ENCODE measurements around the gene OGDHL.
"Not testable (repeated sequence)": the region's sequence is repeated elsewhere in the genome, so short reads cannot be mapped to it uniquely, and the experiment has no call there.

Gene OGDHL

DNA sequence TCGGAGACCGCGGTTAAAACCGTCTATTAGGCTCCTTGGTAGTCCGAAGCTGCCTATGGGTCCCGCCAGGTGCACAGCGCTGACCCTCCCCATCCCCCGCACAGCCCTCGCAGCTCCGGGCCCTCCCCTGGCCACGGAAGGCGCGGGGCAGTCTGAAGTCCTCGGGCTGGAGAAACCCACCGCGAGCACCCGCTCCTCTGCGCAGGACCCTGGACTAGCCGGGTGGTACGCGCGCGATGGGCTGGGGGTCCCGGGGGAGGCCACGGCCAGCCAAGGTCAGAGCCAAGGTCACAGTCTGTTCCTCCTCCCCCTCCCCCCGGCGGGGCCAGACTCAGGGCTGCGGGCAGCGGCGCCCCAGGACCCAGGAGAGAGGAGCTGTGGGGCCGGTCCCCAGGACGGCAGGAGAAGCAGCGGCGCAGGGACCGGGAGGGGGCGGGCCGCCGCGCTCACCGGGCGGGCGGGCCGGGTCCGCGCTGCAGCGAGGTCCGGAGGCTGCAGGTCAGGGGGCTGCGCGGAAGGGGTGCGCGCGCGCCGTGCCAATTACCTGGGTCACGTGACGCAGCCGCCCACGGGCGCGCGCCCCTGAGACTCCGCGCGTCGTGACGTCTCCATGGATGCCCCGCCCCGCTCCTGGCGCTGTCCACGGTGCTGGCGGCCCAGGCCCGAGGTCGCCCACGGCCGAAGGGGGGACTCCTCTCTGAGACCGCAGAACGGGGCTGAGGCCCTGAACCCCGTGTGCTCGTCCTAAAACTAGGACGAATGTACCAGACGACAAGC is at the start of gene OGDHL:
OGDHL (minus strand) TSS at position 535 of the 777 bp plus-strand sequence. CDS start 3,731 bp downstream, outside the sequence.
- DNase-seq: no peak

DNA sequence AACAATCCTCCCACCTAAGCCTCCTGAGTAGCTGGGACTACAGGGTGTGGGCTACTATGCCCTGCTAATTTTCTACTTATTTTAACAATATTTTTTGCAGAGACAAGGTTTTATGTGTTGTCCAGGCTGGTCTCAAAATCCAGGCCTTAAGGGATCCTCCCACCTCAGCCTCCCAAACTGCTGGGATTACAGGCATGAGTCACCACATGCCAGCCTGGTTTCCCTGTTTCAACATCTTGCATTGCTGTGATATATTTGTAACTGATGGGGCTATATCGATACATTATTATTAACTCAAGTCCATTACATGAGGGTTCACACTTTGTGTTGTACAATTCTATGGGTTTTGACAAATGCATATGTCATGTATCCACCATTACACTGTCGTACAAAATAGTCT is 41.9 kb upstream of the OGDHL start:
- no peak for DNase-seq

DNA sequence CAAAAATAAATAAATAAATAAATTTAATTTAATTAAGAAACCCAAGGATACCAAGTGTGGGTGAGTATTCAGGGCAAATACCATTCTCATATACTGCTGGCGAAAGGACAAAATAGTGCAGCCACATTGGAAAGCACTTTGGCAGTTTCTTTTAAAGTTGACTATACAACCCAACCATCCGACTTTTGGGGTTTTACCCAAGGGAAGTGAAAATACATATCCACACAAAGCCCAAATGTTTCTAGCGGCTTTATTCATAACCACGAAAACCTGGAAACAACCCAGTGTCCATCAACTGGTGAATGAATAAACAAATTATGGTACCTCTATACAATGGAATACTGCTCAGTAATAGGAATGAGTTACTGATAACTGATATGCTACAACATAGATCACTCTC is 36.2 kb upstream of the OGDHL start:
- DNase-seq: no peak

DNA sequence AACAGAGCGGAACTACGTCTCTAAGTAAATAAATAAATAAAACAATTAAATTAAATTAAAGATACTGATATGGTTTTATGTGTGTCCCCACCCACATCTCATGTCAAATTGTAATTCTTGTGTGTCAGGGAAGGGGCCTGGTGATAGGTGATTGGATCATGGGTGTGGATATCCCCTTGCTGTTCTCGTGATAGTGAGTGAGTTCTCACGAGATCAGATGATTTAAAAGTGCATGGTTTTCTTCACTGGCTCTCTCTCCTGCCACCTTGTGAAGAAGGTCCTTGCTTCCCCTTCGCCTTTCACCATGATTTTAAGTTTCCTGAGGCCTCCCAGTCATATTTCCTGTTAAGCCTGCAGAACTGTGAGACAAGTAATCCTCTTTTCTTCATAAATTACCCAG is 29.0 kb upstream of the OGDHL start:
- no peak for DNase-seq

DNA sequence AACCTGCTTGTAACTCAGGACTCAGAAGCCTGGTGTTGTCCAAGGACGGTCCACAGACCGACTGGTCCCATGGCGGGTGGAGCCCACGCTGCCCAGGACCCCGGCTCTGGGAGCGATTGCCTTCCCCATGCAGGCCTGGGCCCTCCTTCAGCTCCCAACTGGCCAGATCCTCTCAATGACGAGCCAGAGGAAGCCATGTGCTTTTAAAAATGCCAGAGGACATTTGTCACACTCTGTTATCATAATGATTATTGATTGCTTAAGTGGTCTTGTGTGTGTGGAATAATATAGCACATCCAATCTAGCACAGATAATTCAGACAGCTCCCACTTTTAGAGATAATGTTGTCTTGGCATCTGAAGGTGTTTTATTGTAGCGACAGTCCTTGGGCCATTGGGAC is 22.6 kb upstream of the OGDHL start:
- DNase-seq: no peak

DNA sequence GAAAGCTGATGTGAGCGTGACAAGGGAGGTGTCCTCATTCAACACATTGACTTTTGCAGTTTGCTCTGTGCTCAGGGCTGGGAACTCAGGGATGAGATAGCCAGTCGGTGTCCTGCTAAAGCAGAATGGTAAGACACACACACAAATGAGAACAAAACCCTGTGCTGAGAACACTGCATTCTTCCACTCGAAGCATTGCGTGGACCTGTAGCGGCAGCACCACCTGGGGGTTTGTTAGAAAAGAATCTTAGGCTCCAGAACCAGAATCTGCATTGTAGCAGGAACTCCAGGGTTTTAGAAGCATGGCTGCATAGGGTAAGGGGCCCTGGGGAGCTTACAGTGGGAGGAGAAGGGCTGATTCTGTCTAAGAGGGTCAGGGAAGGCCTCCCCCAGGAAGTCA is 21.5 kb upstream of the OGDHL start:
- no peak for DNase-seq

DNA sequence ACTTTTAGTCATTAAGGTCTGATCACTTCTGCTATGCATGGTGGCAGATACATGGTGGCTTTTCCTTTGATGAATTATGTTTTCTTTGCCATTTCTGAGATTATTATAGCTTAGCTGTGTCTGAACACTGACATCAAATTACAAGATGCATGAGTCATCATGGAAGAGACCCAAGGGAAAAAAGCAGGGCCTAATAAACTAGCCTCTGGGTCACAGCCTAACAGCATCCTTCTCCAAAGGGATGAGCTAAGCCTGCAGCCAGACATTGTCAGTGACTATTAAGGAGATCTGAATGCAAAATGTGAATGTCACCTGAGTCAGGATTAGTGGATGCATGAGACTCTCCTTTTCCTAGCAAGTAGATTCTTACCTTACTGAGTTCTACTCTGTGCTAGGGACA is 19.1 kb upstream of the OGDHL start:
- DNase-seq: no peak

DNA sequence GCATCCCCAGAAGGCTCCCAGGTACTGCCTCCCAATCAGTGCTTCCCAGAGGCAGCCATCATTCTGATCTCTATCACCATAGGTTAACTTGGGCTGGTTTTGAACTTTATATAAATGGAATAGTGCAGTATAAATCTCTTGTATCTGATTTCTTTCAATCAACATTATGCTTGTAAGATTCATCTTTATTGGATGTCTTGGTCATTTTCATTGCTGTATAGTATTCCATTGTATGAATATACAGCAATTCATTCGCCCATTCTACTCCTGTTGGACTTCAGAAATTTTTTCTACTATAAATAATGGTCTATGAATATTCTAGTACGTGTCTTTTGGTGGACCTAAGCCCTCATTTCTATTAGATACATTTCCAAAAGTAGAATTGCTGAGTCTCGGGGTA is 16.1 kb upstream of the OGDHL start:
- no peak for DNase-seq

DNA sequence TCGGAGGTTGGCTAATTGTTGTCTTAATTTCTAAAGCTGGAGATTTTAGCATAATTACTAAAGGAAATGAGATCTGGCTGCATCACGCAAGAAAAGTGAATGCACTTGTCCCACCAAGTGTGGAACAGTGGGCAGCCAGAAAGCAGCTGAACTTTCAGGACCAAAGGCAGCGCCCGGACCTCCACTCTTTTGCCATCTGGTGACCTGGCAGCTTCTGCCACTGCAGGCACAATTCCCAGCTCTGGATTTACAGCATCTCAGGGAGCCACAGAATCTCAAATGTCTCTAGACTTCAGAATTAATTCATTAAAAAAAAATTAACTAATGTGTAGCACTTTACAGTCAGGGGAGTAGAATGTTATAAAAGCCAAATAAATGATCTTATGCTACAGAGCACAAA is 14.7 kb upstream of the OGDHL start:
- no peak for DNase-seq

DNA sequence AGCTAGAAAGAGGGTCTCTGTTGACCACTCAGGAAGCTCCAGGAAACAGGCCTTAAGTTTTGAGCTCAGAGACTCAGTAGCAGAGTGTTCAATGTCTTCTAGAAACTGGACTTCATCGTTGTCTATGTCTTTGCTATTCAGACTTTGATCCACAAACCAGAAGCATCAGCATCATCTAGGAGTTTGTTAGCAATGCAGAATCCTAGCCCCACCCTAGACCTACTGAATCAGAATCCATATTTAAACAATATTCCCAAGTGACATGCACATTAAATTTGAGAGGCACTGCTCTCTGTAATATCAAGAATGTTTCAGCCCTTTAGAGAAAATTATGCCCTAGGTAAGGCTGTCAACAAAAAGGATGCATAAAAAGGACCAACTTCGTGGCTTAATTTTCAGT is 12.9 kb upstream of the OGDHL start:
- no peak for DNase-seq

DNA sequence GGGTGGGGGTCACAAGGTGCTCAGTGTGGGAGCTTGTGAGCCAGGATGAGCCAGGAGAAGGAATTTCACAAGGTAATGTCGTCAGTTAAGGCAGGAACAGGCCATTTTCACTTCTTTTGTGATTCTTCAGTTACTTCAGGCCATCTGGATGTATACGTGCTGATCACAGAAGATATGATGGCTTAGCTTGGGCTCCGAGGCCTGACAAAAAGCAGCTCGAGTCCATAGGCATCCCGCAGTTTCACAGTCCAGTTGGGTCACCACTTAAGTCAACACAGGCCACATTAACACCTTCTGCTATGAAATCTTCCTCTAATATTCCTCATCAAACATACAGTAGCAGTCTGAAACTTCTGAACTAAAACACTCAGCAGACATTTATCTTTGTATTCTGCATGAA is 10.8 kb upstream of the OGDHL start:
- not testable (repeated sequence) for DNase-seq

DNA sequence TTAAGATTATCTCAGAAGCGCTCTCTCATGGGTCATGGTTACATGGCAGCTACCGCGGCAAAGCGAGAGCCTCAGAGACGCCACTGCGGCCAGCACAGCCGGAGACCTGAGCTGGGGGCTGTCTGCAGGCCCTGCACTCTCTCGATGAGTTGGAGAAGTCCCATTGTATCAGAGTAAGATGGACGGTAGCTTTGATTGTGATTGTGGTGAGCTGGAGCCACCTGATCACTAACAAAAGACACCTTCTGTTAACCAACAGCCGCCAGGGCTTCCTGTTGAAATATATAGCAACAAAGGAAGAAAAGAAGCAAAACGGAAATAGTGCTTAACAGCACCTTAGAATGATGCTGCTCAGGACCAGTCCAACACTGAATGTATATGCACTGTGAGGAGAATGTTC is 8.9 kb upstream of the OGDHL start:
- DNase-seq: not testable (repeated sequence)

DNA sequence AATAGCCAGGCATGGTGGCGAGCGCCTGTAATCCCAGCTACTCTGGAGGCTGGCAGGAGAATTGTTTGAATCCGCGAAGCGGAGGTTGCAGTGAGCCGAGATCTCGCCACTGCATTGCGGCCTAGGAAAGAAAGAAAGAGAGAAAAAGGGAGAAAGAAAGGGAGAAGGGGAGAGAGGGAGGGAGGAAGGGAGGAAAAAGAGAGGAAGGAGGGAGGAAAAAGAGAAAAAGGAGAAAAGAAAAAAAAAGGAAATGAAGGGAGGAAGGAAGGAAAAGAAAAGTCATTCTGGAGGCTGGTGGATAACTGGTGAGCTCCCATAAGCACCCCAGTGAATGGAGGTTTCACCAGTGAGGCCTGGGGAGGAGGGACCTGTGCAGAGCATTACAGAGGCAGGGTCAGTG is 7.6 kb upstream of the OGDHL start:
- no peak for DNase-seq

DNA sequence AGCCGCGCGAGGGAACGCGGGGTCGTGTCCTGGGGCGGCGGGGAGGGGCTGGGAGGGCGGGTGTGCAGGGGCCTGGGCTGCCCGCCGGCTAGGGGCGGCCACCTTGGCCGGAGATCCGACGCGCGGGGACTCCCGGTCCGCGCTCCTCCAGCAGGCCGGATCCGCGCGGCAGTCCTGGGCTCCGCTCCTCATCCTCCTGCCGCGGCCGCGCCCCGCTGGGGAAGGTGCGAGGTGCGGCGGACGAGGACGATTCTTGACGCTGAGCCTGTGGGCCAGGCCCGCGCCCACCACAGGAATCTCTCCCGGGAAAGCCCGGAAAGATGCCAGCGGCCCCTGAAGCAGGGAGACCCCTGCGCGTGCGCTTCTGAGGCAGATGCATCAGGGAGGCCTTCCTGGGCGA is 6.6 kb upstream of the OGDHL start:
- DNase-seq: no peak

DNA sequence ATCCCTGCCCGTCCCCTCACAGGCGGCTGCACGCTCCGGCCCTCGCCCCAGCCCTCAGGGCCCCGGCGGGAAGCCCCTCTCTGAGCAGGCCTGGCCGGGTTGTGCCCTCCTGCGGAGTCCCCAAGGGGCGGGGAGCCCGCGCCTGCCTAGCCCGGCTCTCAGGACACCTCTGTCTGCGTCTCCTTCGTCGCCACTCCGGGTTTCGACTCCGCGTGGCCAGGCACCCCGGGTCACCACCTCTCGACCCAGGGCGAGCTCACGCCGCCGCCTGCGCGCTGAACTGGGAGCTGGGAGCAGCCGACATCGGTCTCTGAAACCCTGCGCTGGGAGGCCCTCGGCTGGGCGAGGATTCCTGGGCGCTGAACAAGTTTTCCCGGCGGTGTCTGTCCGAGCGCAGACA is 6.2 kb upstream of the OGDHL start:
- DNase-seq: no peak

DNA sequence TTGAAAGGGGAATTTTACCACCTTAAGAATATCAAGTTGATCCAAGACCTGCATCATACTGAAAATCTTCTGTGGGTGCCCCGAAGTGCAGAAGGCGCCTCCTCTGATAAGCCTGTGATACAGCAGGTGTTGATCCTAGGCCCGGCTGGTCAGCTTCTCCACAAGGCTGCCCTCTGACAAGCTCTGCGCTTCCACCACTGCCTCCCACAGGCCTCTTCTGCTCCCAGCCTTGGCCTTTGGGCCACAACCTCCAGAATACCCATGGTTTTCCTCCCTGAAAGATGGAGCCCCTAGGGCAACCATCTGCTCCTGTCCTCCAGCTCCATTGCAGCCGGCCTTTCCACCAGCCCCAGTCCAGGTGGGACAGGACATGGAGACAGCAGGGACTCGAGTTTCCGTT is 5.6 kb upstream of the OGDHL start:
- DNase-seq: no peak

DNA sequence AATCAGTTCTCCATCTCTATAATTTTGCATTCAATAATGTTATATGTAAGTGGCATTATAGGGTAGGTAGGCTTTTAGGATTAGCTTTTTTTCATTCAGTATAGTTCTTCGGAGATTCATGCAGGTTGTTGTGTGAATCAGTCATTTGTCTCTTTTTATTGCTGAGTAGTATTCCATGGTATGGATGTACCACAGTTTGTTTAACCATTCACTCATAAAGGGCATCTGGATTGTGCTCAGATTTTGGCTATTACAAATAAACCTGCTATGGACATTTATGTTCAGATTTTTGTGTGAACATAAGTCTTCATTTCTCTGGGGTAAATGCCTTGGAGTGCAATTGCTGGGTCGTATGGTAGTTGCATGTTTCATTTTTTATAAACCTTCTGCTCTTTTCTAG is 4.4 kb upstream of the OGDHL start:
- no peak for DNase-seq

DNA sequence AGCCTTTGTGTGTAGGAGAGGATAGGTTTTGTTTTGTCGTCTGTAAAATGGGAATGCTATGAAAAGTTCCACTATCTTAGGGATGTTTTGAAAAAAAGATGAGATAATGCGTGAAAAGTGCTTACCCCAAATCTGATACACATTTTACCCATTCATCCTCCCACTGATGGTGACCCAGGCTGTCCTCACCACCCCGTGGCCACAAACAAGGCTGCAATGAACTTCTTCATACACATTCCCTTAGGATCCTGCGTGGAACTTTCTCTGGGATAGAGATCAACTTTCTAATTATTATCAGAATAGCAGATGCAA is 399 bp upstream of the OGDHL start:
- DNase-seq: no peak

DNA sequence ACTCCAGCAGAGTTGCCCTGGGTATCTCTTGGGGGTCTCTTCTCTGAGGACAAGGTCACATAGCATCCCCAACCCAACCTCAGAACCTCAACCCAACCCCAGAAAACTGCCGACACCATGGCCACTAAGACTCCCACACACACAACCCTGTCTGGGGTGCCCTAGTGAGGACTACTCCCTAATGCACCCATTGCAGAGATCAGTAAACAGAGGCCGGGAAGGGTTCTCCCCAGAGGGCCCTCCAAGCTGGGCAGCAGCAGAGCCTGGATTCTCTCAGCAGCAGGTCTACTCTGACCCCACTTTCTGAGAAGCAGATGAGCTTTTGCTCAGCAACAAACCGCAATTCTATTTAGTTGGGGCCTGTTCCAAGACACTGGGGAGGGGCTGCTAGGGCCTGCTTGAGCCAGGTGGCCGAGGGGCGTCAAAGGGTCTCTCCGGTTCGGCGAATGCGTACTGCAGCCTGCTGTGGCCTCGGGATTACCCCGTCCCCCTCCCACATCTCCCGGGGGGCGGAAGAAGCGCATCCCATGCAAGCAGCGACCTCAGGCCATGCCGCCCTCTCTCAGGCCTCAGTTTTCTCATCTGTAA is 828 bp downstream of the OGDHL start:
- DNase-seq: no peak

DNA sequence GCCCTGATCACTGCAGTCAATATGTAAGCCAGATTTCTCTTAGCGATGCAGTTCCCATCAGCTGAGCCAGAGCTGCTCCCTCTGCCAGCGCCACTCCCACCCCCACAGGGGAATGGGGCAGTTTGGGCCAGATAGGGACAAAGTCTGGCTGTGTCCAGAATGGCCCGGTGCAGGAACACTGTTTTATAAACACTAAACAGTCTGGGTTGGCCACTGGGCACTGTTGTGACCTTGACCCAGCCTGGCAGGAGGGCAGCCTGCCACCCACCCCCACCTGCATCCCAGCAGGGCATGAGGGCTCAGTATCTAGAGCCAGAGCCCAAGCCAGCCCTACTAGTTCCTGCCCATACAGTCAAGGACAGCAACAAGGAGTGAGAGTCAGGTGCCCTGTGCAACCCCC is 1.3 kb downstream of the OGDHL start:
- DNase-seq: no peak

DNA sequence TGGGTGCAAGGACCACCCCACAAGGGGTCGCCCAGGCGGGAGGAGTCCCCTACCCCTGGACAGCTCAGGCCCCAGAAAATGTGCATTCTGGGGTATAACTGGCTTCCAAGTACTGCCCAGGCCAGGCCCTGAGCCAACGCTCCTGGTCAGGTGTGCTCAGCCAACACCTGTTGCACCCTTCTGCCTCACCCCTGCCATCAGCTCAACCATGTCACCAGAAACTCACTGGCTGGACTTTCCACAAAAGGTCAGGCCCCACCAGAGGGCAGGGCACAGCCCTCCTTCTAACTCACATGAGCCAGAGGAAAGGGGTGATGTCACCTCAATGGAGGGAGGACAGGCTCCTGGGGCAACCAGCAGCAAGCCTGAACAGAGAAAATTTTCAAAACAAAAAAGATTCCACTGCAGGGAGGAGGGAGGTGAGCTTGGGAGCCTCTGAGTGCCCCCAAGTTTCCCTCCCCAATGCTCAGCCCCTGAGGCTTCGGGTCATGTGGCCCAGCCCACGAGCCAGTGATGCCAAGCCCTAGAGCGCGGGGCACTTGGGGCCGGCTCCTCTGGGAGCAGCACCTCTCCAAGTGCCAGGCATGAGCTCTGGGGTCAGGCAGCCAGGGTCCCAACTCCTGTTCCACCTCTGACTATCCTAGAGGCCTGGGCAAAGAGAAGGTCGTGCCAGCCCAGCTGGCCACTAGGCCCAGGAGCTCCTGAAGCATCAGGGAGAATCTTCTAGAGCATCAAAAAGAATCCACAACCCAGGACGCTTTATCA is 2.2 kb downstream of the OGDHL start:
- DNase-seq: no peak

DNA sequence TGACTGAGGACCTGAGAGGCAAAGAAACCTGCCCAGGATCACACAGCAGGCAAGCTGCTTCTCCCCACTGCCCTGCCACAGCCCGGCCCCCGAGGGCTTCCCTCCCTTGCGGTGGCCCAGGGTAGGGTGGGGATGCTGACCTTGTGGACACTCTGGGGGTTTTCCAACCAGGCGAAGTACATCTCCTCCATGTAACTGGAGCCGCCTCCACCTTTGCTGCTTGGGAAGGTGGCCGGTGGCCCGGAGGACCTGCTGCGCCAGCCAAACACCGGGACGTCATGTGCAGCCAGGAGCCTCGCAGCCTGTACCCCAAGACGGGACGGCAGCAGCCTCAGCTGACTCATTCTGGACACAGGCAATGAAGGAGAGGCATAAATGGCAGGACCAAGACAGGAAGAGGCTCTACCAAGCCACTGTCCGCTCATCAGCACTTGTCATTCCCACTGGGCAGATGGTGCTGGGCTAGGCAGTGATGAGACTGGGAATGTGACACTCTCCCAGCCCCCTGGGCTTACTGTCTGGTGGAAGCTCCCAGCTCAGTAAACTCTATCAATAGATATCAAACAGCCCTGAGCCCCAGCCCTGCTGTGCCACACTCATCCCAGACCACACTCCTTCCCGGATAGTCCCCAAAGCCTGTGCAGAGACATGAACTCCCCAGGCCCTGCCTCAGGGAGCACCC is 3.7 kb downstream of the OGDHL start:
- DNase-seq: no peak

DNA sequence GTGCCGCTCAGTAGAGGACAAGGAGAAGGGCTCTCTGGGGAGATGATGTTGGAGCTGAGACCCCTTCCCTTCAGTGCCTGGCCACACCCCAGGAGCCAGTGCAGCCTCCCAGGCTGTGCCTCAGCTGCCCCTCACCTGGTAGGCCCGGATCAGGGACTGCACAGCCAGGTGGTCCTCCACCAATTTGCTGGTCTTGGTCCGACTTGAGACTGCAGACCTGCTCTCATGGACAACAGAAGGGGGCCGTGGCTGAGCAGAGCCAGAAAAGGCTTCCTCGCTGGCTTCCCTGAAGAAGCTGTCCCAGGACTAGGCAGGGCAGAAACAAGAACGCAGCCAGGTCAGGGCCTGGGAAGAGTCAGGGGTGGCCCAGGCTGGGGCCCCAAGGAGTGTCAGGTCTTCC is 5.5 kb downstream of the OGDHL start:
- DNase-seq: no peak

DNA sequence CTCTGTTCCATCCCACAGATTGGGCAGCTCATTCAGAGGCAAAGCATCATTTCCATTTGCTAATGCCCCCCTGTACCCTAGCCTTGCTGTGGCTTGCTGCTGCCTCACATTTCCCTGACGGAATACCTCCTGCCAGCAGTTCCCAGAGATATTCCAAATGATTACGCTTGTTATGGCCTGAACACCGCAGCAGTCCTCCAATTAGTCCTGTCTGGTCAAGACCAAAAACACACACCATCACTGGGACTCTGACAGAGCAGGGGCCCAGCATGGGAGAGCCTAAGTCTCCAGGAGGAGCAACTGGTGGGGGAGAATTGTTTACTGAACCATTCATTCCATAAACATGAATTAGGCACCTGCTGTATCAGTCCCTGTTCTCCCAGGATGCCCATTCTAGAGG is 6.1 kb downstream of the OGDHL start:
- no peak for DNase-seq

Data from GF-D8 (cell line).